ENCODE results near the gene GPS2.

The GPS2 gene

DNA sequence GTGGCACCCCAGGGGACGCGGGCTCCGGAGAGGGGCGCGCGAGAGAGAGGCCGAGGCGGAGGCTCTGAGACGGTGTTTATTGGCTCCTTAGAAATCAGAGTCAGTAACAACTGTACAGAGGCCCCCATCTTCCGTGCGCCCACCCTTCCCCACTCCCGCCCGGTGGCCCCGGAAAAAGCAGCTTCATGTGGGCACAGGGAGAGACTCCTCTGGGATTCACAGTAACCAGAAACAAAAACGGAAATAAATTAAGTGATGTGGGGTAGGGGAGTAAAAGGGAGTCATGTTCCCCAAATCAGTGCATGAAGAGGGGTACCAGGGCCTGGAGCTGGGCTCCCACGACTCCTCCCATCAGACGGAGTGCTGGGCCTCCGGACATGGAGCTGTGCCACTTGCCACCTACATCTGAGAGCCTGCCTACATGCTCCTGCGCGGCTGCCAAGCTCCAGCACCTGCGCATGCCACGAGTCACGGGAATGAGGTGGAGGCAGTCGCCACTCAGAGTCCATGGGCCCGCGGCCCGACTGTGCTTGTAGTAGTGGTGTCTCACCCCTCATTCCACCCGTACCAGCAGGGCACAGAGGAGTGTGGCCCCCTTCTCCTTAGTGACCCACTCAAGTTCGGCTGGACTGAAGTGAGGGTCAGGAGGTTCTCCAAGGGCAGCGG lies 543 bp upstream of the GPS2 start:
- DNase-seq, result no peak

- DNase-seq, result no peak
Measured at GRCh38 chr17:7313890-7314718, 1.1 kb downstream of the GPS2 start.

GRCh38 chr17:7313088-7313889 lies 1.9 kb downstream of the GPS2 start:
- no peak for DNase-seq

DNA sequence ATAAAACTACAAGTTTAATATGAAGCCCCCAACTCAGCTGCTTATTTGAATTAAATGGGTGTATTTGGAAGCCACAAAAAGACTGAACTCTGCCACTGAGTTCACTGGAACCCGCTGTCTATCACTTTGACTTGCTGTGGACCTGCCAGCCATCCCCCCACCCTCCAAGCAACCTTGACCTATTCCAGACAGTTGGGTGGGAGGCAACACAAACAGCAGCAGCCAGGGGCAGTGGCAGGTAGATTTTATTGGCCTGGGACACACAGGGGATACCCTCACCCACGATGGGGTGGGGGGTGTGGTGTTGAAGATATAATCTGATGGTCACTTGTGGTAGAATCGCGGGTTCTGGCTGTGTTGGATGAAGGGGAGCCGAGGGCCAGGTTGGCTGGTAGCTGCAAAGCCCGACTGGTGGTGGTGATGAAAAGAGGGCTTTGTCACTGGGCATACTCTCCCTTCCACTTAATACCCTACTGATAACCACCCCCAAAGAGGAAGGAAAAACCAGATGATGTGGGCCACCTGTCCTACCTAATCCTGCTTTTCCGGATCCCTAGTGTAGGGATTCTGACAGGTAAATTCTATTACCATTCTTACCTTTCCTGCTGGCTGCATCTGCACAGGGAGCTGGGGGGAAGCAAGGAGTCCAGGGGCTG lies 2.6 kb downstream of the GPS2 start:
- no peak for DNase-seq

DNA sequence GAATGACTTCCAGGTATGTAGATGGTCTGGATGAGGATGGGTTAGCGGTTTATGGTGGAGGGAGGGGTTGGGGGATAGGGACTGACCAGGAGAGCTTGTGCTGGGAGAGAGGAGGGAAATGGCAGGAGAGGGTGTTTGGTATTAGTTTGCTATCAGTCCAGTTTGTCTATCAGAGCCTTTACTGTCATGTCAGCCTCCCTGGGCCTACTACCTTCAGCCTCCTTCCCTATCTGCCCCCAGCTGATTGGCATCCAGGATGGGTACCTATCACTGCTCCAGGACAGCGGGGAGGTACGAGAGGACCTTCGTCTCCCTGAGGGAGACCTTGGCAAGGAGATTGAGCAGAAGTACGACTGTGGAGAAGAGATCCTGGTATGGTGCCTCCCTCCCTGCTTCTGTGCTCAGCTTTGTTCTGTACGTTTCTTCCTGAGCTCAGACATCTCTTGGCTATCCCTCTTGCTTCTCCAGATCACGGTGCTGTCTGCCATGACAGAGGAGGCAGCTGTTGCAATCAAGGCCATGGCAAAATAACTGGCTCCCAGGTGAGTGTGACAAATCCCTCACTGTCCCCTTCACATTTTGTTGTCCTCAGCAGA lies 4.0 kb downstream of the GPS2 start:
- no peak for DNase-seq

- DNase-seq, result no peak
Measured at GRCh38 chr17:7309628-7310027, 5.5 kb downstream of the GPS2 start.

DNA sequence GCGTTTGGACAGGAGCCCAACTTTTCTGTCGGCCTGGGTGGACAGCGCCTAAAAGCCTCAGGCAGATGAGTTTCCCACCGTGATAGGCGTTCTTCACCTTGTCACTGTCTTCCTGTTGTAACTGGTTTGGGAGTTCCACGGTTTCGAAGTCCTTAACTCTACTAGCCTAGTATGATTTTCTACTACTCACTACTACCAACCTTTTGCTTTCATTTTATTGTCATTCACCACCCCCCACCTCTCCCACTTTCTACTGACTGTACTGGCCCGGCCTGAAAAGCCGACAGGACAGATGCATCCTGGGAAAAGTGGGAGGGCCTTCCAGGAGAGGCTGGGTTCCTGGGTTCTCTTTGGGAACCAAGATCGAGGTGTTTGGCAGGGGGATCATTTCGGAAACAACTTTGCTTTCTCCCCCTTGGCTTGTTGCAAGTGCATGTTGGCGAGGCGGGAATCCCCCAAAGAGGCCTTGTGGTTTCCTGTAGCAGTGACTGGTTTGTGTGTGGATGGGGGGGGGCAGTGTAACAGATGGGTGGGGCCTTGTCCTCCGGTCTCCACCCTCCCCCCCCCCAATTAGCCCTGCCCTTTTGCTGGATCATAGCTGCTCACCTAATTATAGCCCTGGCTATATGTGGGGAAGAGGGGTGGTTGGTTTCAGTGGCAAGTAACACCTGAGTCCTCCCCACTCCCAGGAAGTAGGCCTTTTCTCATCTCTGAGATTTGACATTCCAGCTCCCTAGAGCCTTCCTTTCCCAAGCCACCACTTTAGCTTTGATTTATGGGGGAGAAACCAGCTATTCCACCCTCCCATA lies 6.3 kb downstream of the GPS2 start:
- DNase-seq, result peak; percentile 72

GRCh38 chr17:7307686-7308624 lies 7.2 kb downstream of the GPS2 start:
- peak; percentile 66 for DNase-seq

GRCh38 chr17:7306911-7307685 lies 8.1 kb downstream of the GPS2 start, which contains the start of gene EIF5A:
EIF5A (plus strand) TSS chr17:7307628; CDS start chr17:7309636, 2,008 bp downstream.
- DNase-seq, result peak; percentile 100

GRCh38 chr17:7304179-7304578 lies 11.0 kb downstream of the GPS2 start:
- no peak for DNase-seq

GRCh38 chr17:7296189-7296861 lies 18.8 kb downstream of the GPS2 start:
- DNase-seq, result peak; percentile 85

GRCh38 chr17:7295230-7296180 lies 19.7 kb downstream of the GPS2 start:
- DNase-seq, result no peak

- DNase-seq, result peak; percentile 64
Measured at GRCh38 chr17:7294614-7295153, 20.5 kb downstream of the GPS2 start, which contains the start of gene YBX2. YBX2 (minus strand) TSS chr17:7294639; CDS start chr17:7294500, 139 bp downstream.

- DNase-seq, result no peak
Measured at GRCh38 chr17:7293816-7294613, 21.1 kb downstream of the GPS2 start.

DNA sequence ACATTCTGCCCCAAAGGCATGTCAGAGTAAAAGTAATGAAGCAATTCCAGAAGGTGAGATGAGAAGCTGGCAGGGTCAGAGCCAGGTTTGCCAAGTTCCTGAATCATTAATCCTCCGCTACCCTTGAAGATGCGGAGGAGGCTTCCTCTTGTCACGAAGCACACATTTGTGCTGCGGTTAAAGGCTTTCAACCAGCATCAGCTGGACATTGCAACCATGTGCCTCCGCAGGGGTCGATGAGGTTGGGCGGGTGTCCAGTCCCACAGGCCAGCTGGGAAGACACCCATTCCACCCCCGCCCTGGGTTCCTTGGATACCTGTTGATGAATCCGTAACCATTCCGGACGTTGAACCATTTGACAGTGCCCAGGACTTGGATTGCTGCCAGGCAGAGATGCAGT lies 22.0 kb downstream of the GPS2 start:
- DNase-seq, result no peak

GRCh38 chr17:7292729-7293128 lies 22.4 kb downstream of the GPS2 start:
- no peak for DNase-seq
